ACC112 (cell line): ENCODE data around the gene MIS18A.

ENCODE experiments used
- H2AFZ ChIP-seq: fragments of 200-600 bp; sonication (generic); one replicate; pipeline ENCODE4 v1.6.0; 2017; ENCODE audit warnings: antibody characterized with exemption, low read length; ENCODE audit not compliant: unreplicated experiment
- H3K27ac ChIP-seq: fragments of 200-600 bp; sonication (generic); 2 replicates; pipeline ENCODE4 v1.5.1; 2014; ENCODE audit warnings: low read depth, mild to moderate bottlenecking, antibody characterized with exemption, low read length, moderate library complexity
- H3K27me3 ChIP-seq: fragments of 200-600 bp; sonication (generic); 2 replicates; pipeline ENCODE4 v1.6.1; 2014; ENCODE audit warnings: mild to moderate bottlenecking, antibody characterized with exemption, low read length, moderate library complexity, mixed read lengths; ENCODE audit not compliant: insufficient read depth
- H3K36me3 ChIP-seq: fragments of 200-600 bp; sonication (generic); 2 replicates; pipeline ENCODE4 v1.6.1; 2016; ENCODE audit warnings: mild to moderate bottlenecking, antibody characterized with exemption, low read length, moderate library complexity, mixed read lengths; ENCODE audit not compliant: insufficient read depth
- H3K4me1 ChIP-seq: fragments of 200-600 bp; sonication (generic); one replicate; pipeline ENCODE4 v1.6.1; 2016; ENCODE audit warnings: low read length, mixed read lengths; ENCODE audit not compliant: insufficient read depth, unreplicated experiment, control insufficient read depth
- H3K4me3 ChIP-seq: fragments of 200-600 bp; sonication (generic); 2 replicates; pipeline ENCODE4 v1.5.1; 2014; ENCODE audit warnings: mild to moderate bottlenecking, low read depth, low read length
- H3K79me2 ChIP-seq: fragments of 200-600 bp; sonication (generic); one replicate; pipeline ENCODE4 v1.6.0; 2016; ENCODE audit warnings: low read length; ENCODE audit not compliant: control insufficient read depth, unreplicated experiment, insufficient read depth

Gene MIS18A

GRCh38 chr21:32239551-32239950 is 39.3 kb downstream of the MIS18A start:
- H3K4me3 ChIP-seq = no peak overlapping the region
- no peaks in the 10 kb centered on the region for H3K4me1 ChIP-seq
- no peak overlapping the region for H3K27ac ChIP-seq
- no peaks in the 10 kb centered on the region for H3K36me3 ChIP-seq
- no peak overlapping the region for H2AFZ ChIP-seq
- peaks cover 28% of the 10 kb centered on the region; the same call in 1 of the 2 replicates for H3K27me3 ChIP-seq
- no peaks in the 10 kb centered on the region for H3K79me2 ChIP-seq

GRCh38 chr21:32238063-32238462 is 40.8 kb downstream of the MIS18A start:
- H3K36me3 ChIP-seq = no peaks in the 10 kb centered on the region
- no peaks in the 10 kb centered on the region for H3K79me2 ChIP-seq
- H2AFZ ChIP-seq = no peak overlapping the region
- no peak overlapping the region for H3K27ac ChIP-seq
- no peak overlapping the region for H3K4me3 ChIP-seq
- H3K4me1 ChIP-seq = no peaks in the 10 kb centered on the region
- H3K27me3 ChIP-seq = peaks cover 26% of the 10 kb centered on the region; the same call in 1 of the 2 replicates

- Histone ChIP-seq H3K79me2 (no peaks in the 10 kb centered on the region), H3K27ac (no peak overlapping the region), H3K4me3 (no peak overlapping the region), H3K27me3 (peaks cover 18% of the 10 kb centered on the region; the same call in 1 of the 2 replicates), H2AFZ (no peak overlapping the region), H3K36me3 (no peaks in the 10 kb centered on the region), H3K4me1 (no peaks in the 10 kb centered on the region)
These were observed 41.8 kb downstream of the MIS18A start for GRCh38 chr21:32237021-32237420.

GRCh38 chr21:32233722-32234301 is 45.0 kb downstream of the MIS18A start:
- H3K27ac ChIP-seq = no peak overlapping the region
- H3K27me3 ChIP-seq = peaks cover 13% of the 10 kb centered on the region; the same call in 1 of the 2 replicates
- H3K4me1 ChIP-seq = no peaks in the 10 kb centered on the region
- H2AFZ ChIP-seq = no peak overlapping the region
- no peaks in the 10 kb centered on the region for H3K79me2 ChIP-seq
- H3K36me3 ChIP-seq = no peaks in the 10 kb centered on the region
- no peak overlapping the region for H3K4me3 ChIP-seq

GRCh38 chr21:32233055-32233546 is 45.7 kb downstream of the MIS18A start:
- Histone ChIP-seq H3K27ac (no peak overlapping the region), H2AFZ (no peak overlapping the region), H3K79me2 (no peaks in the 10 kb centered on the region), H3K36me3 (no peaks in the 10 kb centered on the region), H3K4me1 (no peaks in the 10 kb centered on the region), H3K27me3 (peaks cover 8% of the 10 kb centered on the region; the same call in 1 of the 2 replicates), H3K4me3 (no peak overlapping the region)

GRCh38 chr21:32226444-32226843 is 52.4 kb downstream of the MIS18A start:
- no peak overlapping the region for H3K4me3 ChIP-seq
- no peak overlapping the region for H2AFZ ChIP-seq
- no peak overlapping the region for H3K27ac ChIP-seq
- no peaks in the 10 kb centered on the region for H3K4me1 ChIP-seq
- peaks cover 10% of the 10 kb centered on the region; the same call in 1 of the 2 replicates for H3K27me3 ChIP-seq
- no peaks in the 10 kb centered on the region for H3K79me2 ChIP-seq
- no peaks in the 10 kb centered on the region for H3K36me3 ChIP-seq
